Caco-2 (cell line): ENCODE measurements around the gene NUDT1. TPM values are rescaled to one million over a fixed set of nuclear protein-coding genes. Genes with fewer than 3 reads are reported as not detected.

ENCODE experiments used
- BruUV-seq: library from RNA; stranded (reverse); fragments of 400-500 nt; replicated peaks from 2 replicates; lab custom pipeline; 2021; lab: Mats Ljungman, UMichigan
- CTCF ChIA-PET: fragments of 300-600 bp; sonication (Branson Sonifier 250); formaldehyde crosslinking; loops from one replicate; lab custom pipeline; 2022; ENCODE audit warnings: antibody characterized with exemption; lab: Charles Lee
- POLR2A ChIA-PET: fragments of 300-600 bp; sonication (Branson Sonifier 250); formaldehyde crosslinking; loops from one replicate; lab custom pipeline; 2022; ENCODE audit warnings: antibody characterized with exemption; lab: Charles Lee
- DNase-seq, 2 experiments: peaks; one replicate each; pipeline versions ENCODE4 v3.0.0 to v3.0.0-alpha.2; 2020 to 2022
- H3K27me3 ChIP-seq: replicated peaks from 2 replicates; pipeline ENCODE4 v1.6.0; 2011; ENCODE audit warnings: low read length; ENCODE audit not compliant: control insufficient read depth, insufficient read depth
- H3K36me3 ChIP-seq: 2 replicates; pipeline ENCODE4 v1.5.1; 2011; ENCODE audit warnings: low read length; ENCODE audit not compliant: control insufficient read depth, insufficient read depth
- H3K4me1 ChIP-seq: fragments of 250-450 bp; sonication (Bioruptor Pico); 2 replicates; pipeline ENCODE4 v1.5.1; 2020; ENCODE audit warnings: mild to moderate bottlenecking
- H3K4me3 ChIP-seq: 2 replicates; pipeline ENCODE4 v1.5.1; 2011; ENCODE audit warnings: low read depth, mild to moderate bottlenecking, control low read depth, low read length
- H3K9me3 ChIP-seq: fragments of 250-450 bp; sonication (Bioruptor Pico); 2 replicates; pipeline ENCODE4 v1.5.1; 2020; ENCODE audit warnings: mild to moderate bottlenecking, moderate library complexity
- H3K27ac Mint-ChIP-seq: one replicate; pipeline ENCODE4 v1.8.0; 2022; ENCODE audit warnings: mixed read lengths; ENCODE audit not compliant: unreplicated experiment
- H3K27me3 Mint-ChIP-seq: one replicate; pipeline ENCODE4 v1.8.0; 2022; ENCODE audit warnings: mixed read lengths; ENCODE audit not compliant: insufficient read depth, unreplicated experiment
- H3K36me3 Mint-ChIP-seq: one replicate; pipeline ENCODE4 v1.8.0; 2022; ENCODE audit warnings: mild to moderate bottlenecking, mixed read lengths; ENCODE audit not compliant: insufficient read depth, unreplicated experiment
- H3K4me1 Mint-ChIP-seq: one replicate; pipeline ENCODE4 v1.8.0; 2022; ENCODE audit warnings: low read depth, mixed read lengths; ENCODE audit not compliant: unreplicated experiment
- H3K4me3 Mint-ChIP-seq: one replicate; pipeline ENCODE4 v1.8.0; 2022; ENCODE audit warnings: mild to moderate bottlenecking, moderate library complexity, mixed read lengths; ENCODE audit not compliant: unreplicated experiment
- H3K9me3 Mint-ChIP-seq: one replicate; pipeline ENCODE4 v1.8.0; 2022; ENCODE audit warnings: mixed read lengths; ENCODE audit not compliant: unreplicated experiment
- CTCF ChIP-seq, 2 experiments: fragments of 200-600 bp in 1 of 2; IDR thresholded peaks; 1 replicate in 1 of 2; 2 replicates in 1 of 2; pipeline versions ENCODE4 v1.5.1 to v1.8.0; 2011 to 2022; ENCODE audit warnings: antibody characterized with exemption in 1 of 2, control low read depth in 1 of 2, inconsistent platforms in 1 of 2, low read depth in 1 of 2, low read length in 1 of 2, mild to moderate bottlenecking in 1 of 2, moderate library complexity in 1 of 2; ENCODE audit not compliant: insufficient read depth in 1 of 2, severe bottlenecking in 1 of 2, unreplicated experiment in 1 of 2
- intact Hi-C: fragments of 100-400 bp; cut with micrococcal nuclease; formaldehyde crosslinking; loops from one replicate; pipeline ENCODE4 v1.10.0; 2022; ENCODE audit not compliant: unreplicated experiment
- total RNA-seq: library from RNA; stranded (reverse); gene quantifications from 2 replicates; pipeline ENCODE4 v1.2.3, GENCODE V29; 2022

Gene NUDT1
- total RNA-seq, 1 experiment from 2014 or later, result 42.8 TPM

GRCh38 chr7:2211259-2211880 is 30.7 kb upstream of the NUDT1 start:
- POLR2A ChIA-PET, result no interaction called here
- BruUV-seq, result no TSS peak
- CTCF ChIA-PET, result interaction anchor here (0.5 to 0.6 kb wide), 2 partner anchors 147 to 200 kb away, joined by 3 to 5 read pairs; no protein-coding TSS in a partner anchor
- H3K9me3 Mint-ChIP-seq, result no peaks in the 10 kb centered on the region
- Histone ChIP-seq H3K4me3 (no peak overlapping the region), H3K9me3 (no peaks in the 10 kb centered on the region), H3K36me3 (peaks cover 13% of the 10 kb centered on the region), H3K27me3 (no peaks in the 10 kb centered on the region), H3K4me1 (no peaks in the 10 kb centered on the region)
- H3K27me3 Mint-ChIP-seq, result no peaks in the 10 kb centered on the region
- no peak for TF ChIP-seq CTCF (IDR thresholded peaks at IDR 0.05; ENCODE audit: insufficient read depth in 1 of 2, low read depth in 1 of 2, low read length in 1 of 2, severe bottlenecking in 1 of 2, unreplicated experiment in 1 of 2)
- DNase-seq, result no peak
- no peaks in the 10 kb centered on the region for H3K4me1 Mint-ChIP-seq
- intact Hi-C loops, result no loop called here
- H3K36me3 Mint-ChIP-seq, result peaks cover 67% of the 10 kb centered on the region
- H3K27ac Mint-ChIP-seq, result no peak overlapping the region
- no peak overlapping the region for H3K4me3 Mint-ChIP-seq

- Histone ChIP-seq H3K36me3 (peaks cover 13% of the 10 kb centered on the region), H3K27me3 (no peaks in the 10 kb centered on the region), H3K4me3 (no peak overlapping the region), H3K4me1 (no peaks in the 10 kb centered on the region), H3K9me3 (no peaks in the 10 kb centered on the region)
- TF ChIP-seq CTCF (IDR thresholded peaks at IDR 0.05; ENCODE audit: insufficient read depth in 1 of 2, low read depth in 1 of 2, low read length in 1 of 2, severe bottlenecking in 1 of 2, unreplicated experiment in 1 of 2), result no peak
- intact Hi-C loops, result no loop called here
- POLR2A ChIA-PET, result no interaction called here
- Mint-ChIP-seq H3K4me3 (no peak overlapping the region), H3K4me1 (no peaks in the 10 kb centered on the region), H3K9me3 (no peaks in the 10 kb centered on the region), H3K36me3 (peaks cover 67% of the 10 kb centered on the region), H3K27me3 (no peaks in the 10 kb centered on the region), H3K27ac (no peak overlapping the region)
- CTCF ChIA-PET, result interaction anchor here (0.6 kb wide), 1 partner anchor 200 kb away, joined by 5 read pairs; no protein-coding TSS in a partner anchor
- no TSS peak for BruUV-seq
- DNase-seq, result no peak
Observed at GRCh38 chr7:2211926-2212325, 30.1 kb upstream of the NUDT1 start.

GRCh38 chr7:2212906-2213305 is 29.1 kb upstream of the NUDT1 start:
- DNase-seq, result no peak
- Mint-ChIP-seq H3K27ac (no peak overlapping the region), H3K4me3 (no peak overlapping the region), H3K4me1 (no peaks in the 10 kb centered on the region), H3K36me3 (peaks cover 68% of the 10 kb centered on the region), H3K9me3 (no peaks in the 10 kb centered on the region), H3K27me3 (no peaks in the 10 kb centered on the region)
- intact Hi-C loops, result no loop called here
- no peak for TF ChIP-seq CTCF (IDR thresholded peaks at IDR 0.05; ENCODE audit: insufficient read depth in 1 of 2, low read depth in 1 of 2, low read length in 1 of 2, severe bottlenecking in 1 of 2, unreplicated experiment in 1 of 2)
- no TSS peak for BruUV-seq
- Histone ChIP-seq H3K4me1 (no peaks in the 10 kb centered on the region), H3K9me3 (no peaks in the 10 kb centered on the region), H3K4me3 (no peak overlapping the region), H3K27me3 (no peaks in the 10 kb centered on the region), H3K36me3 (peaks cover 13% of the 10 kb centered on the region)
- POLR2A ChIA-PET, result interaction anchor here (0.6 kb wide), 1 partner anchor 36 kb away, joined by 4 read pairs; no protein-coding TSS in a partner anchor
- CTCF ChIA-PET, result interaction anchor here (0.7 kb wide), 1 partner anchor 136 kb away, joined by 3 read pairs; no protein-coding TSS in a partner anchor
